Sigmoid colon (tissue), 4 donors: ENCODE results near the gene ZNHIT2.

Source experiments
- CTCF ChIP-seq, 4 experiments: fragments of 450-650 bp in 3 of 4; fragments of 200-600 bp in 1 of 4; IDR thresholded peaks; one replicate each; pipeline ENCODE4 v1.5.1; 2016 to 2019; ENCODE audit warnings: antibody characterized with exemption in 4 of 4, mild to moderate bottlenecking in 3 of 4, moderate library complexity in 2 of 4
- EP300 ChIP-seq, 4 donors: sonication (generic); formaldehyde crosslinking; IDR thresholded peaks; one replicate each; pipeline ENCODE4 v1.6.1; 2017; ENCODE audit warnings: antibody characterized with exemption in 4 of 4
- POLR2A ChIP-seq, 2 donors: fragments of 450-650 bp; IDR thresholded peaks; one replicate each; pipeline ENCODE4 v1.6.1; 2016; ENCODE audit warnings: antibody characterized with exemption in 2 of 2, mild to moderate bottlenecking in 2 of 2, moderate library complexity in 2 of 2
- POLR2AphosphoS5 ChIP-seq, 4 donors: sonication (generic); formaldehyde crosslinking; IDR thresholded peaks; one replicate each; pipeline ENCODE4 v1.6.1; 2017; ENCODE audit warnings: antibody characterized with exemption in 4 of 4

- TF ChIP-seq CTCF (IDR thresholded peaks at IDR 0.05), result no peak
- TF ChIP-seq POLR2A (IDR thresholded peaks at IDR 0.05), result no peak
- no peak for TF ChIP-seq POLR2AphosphoS5 (IDR thresholded peaks at IDR 0.05)
- TF ChIP-seq EP300 (IDR thresholded peaks at IDR 0.05), result no peak
These were observed 38.6 kb downstream of the ZNHIT2 start for GRCh38 chr11:65078786-65079342.
